ENCODE measurements around the gene CUX1.

Gene CUX1

DNA sequence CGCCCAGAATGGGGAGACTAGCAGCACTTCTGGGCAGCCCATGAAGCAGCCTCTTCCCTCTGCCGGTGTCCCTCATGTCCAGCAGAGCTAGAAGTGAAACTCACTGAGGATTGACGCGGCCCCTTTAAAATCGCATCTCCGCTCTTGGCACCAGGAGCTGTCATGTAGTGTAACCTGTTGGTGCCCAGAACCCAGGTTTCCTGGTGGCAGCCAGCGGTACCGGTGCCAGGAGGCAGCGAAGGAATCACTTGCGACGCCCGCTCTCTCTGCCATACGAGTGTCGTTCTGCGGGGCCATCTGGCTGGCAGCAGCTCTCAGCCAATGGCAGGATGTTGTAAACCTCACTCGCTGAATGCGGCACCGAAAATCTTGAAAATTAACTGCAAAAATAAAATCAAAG, 82.7 kb downstream of the CUX1 start:
- H3K4me1 ChIP-seq (ENCODE audit: insufficient read depth, insufficient read length): no peaks in the 10 kb centered on the region
- H3K9ac ChIP-seq (ENCODE audit: insufficient read length, low read depth): no peak overlapping the region
- H3K36me3 ChIP-seq (ENCODE audit: insufficient read depth, insufficient read length, low read length): peaks cover 6% of the 10 kb centered on the region
- no peak overlapping the region for H3K4me3 ChIP-seq (ENCODE audit: insufficient read length, low read depth)
- H3K27me3 ChIP-seq (ENCODE audit: insufficient read depth, insufficient read length): no peaks in the 10 kb centered on the region
- TF ChIP-seq ZNF274 (IDR thresholded peaks at IDR 0.05; ENCODE audit: low read depth, low read length): no peak
- TF ChIP-seq SUZ12 (IDR thresholded peaks at IDR 0.05; ENCODE audit: extremely low read depth, insufficient read depth, insufficient read length): no peak
- no peak for TF ChIP-seq YY1 (IDR thresholded peaks at IDR 0.05; ENCODE audit: insufficient read depth, insufficient read length)
- H3K9me3 ChIP-seq (ENCODE audit: insufficient read depth, low read length): no peaks in the 10 kb centered on the region
- no peak for DNase-seq (ENCODE audit: low read depth, low spot score)

DNA sequence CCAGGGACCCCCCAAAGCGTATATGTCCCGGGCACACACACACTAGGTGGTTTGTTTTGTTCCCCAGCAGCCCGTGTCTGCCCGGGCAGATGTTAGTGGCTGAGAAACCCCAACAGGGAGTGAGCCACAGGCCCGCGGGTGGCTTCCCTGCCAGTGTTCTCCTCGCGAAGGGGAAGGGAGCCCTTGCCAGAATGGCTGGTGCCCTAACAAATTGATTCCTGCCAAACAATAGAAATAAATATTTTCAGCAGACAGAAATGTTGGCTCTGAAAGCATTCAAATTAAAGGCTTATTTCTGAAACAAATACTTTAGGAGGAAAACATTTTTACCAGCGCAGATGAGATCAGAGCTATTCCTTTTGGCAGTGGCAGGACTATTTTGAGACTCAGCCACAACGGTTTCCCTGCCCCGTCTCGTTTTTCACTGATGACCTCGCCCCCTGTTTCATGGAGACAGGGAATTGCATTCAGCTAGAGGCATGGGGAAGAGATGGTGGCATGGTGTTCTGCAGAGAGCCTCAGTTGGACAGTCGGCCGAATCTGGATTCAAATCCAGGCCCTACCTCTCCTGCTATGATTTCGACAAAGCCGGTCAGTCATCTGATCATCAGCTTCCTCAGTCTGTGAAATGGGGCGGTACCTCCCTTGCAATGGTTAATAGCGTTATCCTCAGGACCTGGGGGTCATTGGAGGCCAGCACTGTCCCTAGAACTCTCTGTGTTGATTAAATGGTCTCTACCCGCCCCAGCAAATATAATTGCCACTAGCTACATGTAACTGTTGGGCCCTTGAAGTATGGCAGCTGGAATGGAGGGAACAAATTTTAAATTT, 84.5 kb downstream of the CUX1 start:
- Histone ChIP-seq H3K9me3 (ENCODE audit: insufficient read depth, low read length) (no peaks in the 10 kb centered on the region), H3K27me3 (ENCODE audit: insufficient read depth, insufficient read length) (no peaks in the 10 kb centered on the region), H3K4me1 (ENCODE audit: insufficient read depth, insufficient read length) (no peaks in the 10 kb centered on the region), H3K4me3 (ENCODE audit: insufficient read length, low read depth) (no peak overlapping the region), H3K9ac (ENCODE audit: insufficient read length, low read depth) (no peak overlapping the region), H3K36me3 (ENCODE audit: insufficient read depth, insufficient read length, low read length) (peaks cover 6% of the 10 kb centered on the region)
- DNase-seq (ENCODE audit: low read depth, low spot score): no peak
- no peak for TF ChIP-seq YY1 (IDR thresholded peaks at IDR 0.05; ENCODE audit: insufficient read depth, insufficient read length)
- no peak for TF ChIP-seq SUZ12 (IDR thresholded peaks at IDR 0.05; ENCODE audit: extremely low read depth, insufficient read depth, insufficient read length)
- no peak for TF ChIP-seq ZNF274 (IDR thresholded peaks at IDR 0.05; ENCODE audit: low read depth, low read length)

DNA sequence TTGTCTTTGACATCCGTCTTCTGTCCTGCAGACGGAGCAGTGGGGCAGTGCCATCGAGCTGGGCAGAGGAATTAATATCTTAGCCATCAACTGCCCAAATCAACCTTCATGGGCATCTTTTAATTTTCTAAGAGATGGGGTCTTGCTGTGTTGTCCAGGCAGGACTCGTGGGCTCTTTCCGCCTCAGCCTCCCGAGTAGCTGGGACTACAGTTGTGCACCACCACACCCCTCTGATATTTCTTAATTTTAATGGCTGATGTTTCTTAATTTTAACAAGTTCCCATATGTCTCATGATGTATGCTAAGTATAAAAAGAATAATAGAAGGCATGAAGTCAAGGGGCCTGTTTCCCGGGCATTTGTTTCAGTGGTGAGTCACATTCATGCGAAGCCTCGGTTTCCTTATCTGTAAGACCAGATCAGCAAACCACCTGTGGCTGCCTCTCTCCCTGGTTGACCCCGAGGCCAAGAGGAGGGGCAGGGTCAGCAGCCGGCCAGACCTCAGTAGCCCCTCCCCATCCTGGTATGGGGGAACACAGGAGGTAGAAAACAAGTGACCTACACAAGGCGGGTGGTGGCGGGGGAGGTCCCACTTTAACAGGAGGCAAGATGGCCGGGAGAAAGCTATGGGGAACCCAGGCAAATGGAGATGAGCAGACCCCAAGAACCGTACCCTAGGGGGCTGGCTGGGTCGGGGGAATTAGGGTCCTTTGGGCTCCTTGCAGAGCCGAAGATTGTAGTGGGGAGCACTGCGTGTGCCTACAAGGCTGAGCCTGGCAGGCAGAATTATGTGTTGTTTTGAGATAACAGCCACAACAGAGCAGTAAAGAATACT, 85.5 kb downstream of the CUX1 start:
- no peaks in the 10 kb centered on the region for H3K9me3 ChIP-seq (ENCODE audit: insufficient read depth, low read length)
- H3K4me3 ChIP-seq (ENCODE audit: insufficient read length, low read depth): no peak overlapping the region
- no peak for DNase-seq (ENCODE audit: low read depth, low spot score)
- H3K4me1 ChIP-seq (ENCODE audit: insufficient read depth, insufficient read length): no peaks in the 10 kb centered on the region
- no peaks in the 10 kb centered on the region for H3K27me3 ChIP-seq (ENCODE audit: insufficient read depth, insufficient read length)
- peaks cover 6% of the 10 kb centered on the region for H3K36me3 ChIP-seq (ENCODE audit: insufficient read depth, insufficient read length, low read length)
- no peak overlapping the region for H3K9ac ChIP-seq (ENCODE audit: insufficient read length, low read depth)
- no peak for TF ChIP-seq YY1 (IDR thresholded peaks at IDR 0.05; ENCODE audit: insufficient read depth, insufficient read length)
- TF ChIP-seq SUZ12 (IDR thresholded peaks at IDR 0.05; ENCODE audit: extremely low read depth, insufficient read depth, insufficient read length): no peak
- TF ChIP-seq ZNF274 (IDR thresholded peaks at IDR 0.05; ENCODE audit: low read depth, low read length): no peak

DNA sequence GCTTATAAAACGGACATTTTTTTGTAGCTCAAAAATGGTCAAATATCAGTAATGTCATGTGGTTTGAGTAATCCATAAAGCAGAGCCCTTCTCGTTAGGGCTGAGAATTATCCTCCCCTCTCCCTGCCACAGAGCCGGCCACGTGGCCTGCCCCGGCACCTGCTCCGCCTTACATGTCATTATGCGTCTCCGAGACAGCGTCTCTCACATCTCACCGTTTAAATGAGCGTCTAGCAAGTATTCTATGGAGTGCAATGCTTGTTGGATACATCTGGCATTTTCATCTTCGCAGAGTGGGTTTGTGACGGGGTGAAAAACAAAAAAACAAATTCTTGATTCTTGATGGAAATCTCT, 86.1 kb downstream of the CUX1 start:
- Histone ChIP-seq H3K36me3 (ENCODE audit: insufficient read depth, insufficient read length, low read length) (peaks cover 6% of the 10 kb centered on the region), H3K9me3 (ENCODE audit: insufficient read depth, low read length) (no peaks in the 10 kb centered on the region), H3K27me3 (ENCODE audit: insufficient read depth, insufficient read length) (no peaks in the 10 kb centered on the region), H3K4me1 (ENCODE audit: insufficient read depth, insufficient read length) (no peaks in the 10 kb centered on the region), H3K9ac (ENCODE audit: insufficient read length, low read depth) (no peak overlapping the region), H3K4me3 (ENCODE audit: insufficient read length, low read depth) (no peak overlapping the region)
- no peak for TF ChIP-seq YY1 (IDR thresholded peaks at IDR 0.05; ENCODE audit: insufficient read depth, insufficient read length)
- TF ChIP-seq ZNF274 (IDR thresholded peaks at IDR 0.05; ENCODE audit: low read depth, low read length): no peak
- no peak for TF ChIP-seq SUZ12 (IDR thresholded peaks at IDR 0.05; ENCODE audit: extremely low read depth, insufficient read depth, insufficient read length)
- DNase-seq (ENCODE audit: low read depth, low spot score): no peak

DNA sequence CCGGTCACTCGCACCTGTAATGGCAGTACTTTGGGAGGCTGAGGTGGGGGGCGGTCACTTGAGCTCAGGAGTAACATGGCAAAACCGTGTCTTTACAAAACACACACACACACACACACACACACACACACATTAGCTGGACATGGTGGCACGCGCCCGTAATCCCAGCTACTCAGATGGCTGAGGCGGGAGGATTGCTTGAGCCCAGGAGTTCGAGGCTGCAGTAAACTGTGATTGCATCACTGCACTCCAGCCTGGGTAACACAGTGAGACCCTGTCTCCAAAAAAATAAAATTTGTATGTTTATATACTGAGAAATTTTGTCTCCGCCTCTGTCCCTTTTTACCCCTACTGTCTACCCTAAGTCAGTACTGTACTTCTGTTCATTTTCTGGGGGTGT, 86.6 kb downstream of the CUX1 start:
- Histone ChIP-seq H3K36me3 (ENCODE audit: insufficient read depth, insufficient read length, low read length) (peaks cover 3% of the 10 kb centered on the region), H3K9me3 (ENCODE audit: insufficient read depth, low read length) (no peaks in the 10 kb centered on the region), H3K27me3 (ENCODE audit: insufficient read depth, insufficient read length) (no peaks in the 10 kb centered on the region), H3K9ac (ENCODE audit: insufficient read length, low read depth) (no peak overlapping the region), H3K4me1 (ENCODE audit: insufficient read depth, insufficient read length) (no peaks in the 10 kb centered on the region), H3K4me3 (ENCODE audit: insufficient read length, low read depth) (no peak overlapping the region)
- no peak for DNase-seq (ENCODE audit: low read depth, low spot score)
- TF ChIP-seq ZNF274 (IDR thresholded peaks at IDR 0.05; ENCODE audit: low read depth, low read length) (no peak), YY1 (IDR thresholded peaks at IDR 0.05; ENCODE audit: insufficient read depth, insufficient read length) (no peak), SUZ12 (IDR thresholded peaks at IDR 0.05; ENCODE audit: extremely low read depth, insufficient read depth, insufficient read length) (no peak)

DNA sequence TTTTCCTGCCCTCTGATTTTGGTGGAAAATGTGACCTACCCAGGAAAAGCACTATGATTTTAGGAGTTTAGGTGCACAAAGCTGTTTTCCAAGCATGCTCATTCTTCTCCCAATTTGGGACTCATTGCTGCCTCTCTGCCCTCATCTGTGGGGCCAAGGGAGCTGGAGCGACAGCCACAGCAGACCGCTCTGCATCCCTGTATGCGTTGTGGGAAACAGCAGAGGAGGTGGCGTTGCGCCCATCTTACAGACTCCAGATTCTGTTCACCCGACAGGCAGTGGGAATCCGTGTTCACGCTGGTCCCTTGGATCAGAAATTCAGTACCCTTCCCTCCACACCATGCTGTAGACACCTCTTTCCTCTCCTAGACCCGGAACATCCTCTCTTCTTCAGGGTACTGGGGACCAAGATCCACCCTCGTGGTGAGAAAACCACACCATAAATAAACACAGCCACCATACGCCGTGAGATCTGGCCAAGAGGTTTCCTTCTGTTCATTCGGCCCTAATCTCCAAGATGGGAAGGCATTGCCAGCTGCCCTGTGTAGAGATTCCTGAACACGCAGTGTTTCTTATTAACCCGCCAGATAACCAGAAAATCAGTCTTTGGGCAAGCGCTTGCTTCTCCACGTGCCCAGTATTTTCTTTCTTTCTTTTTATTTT, 87.9 kb downstream of the CUX1 start:
- Histone ChIP-seq H3K4me1 (ENCODE audit: insufficient read depth, insufficient read length) (no peaks in the 10 kb centered on the region), H3K9ac (ENCODE audit: insufficient read length, low read depth) (no peak overlapping the region), H3K27me3 (ENCODE audit: insufficient read depth, insufficient read length) (no peaks in the 10 kb centered on the region), H3K9me3 (ENCODE audit: insufficient read depth, low read length) (no peaks in the 10 kb centered on the region), H3K36me3 (ENCODE audit: insufficient read depth, insufficient read length, low read length) (peaks cover 2% of the 10 kb centered on the region), H3K4me3 (ENCODE audit: insufficient read length, low read depth) (no peak overlapping the region)
- no peak for DNase-seq (ENCODE audit: low read depth, low spot score)
- TF ChIP-seq ZNF274 (IDR thresholded peaks at IDR 0.05; ENCODE audit: low read depth, low read length): no peak
- TF ChIP-seq YY1 (IDR thresholded peaks at IDR 0.05; ENCODE audit: insufficient read depth, insufficient read length): no peak
- TF ChIP-seq SUZ12 (IDR thresholded peaks at IDR 0.05; ENCODE audit: extremely low read depth, insufficient read depth, insufficient read length): no peak

All from NT2/D1 (cell line).